ENCODE results near the gene FHL3.

FHL3 gene

GRCh38 chr1:38025664-38026063, 20.4 kb upstream of the FHL3 start:
- TF ChIP-seq CTCF (conservative IDR thresholded peaks at IDR 0.05): no peak
- no peak overlapping the region for H3K27ac ChIP-seq

GRCh38 chr1:38025233-38025632, 19.9 kb upstream of the FHL3 start:
- no peak overlapping the region for H3K27ac ChIP-seq
- no peak for TF ChIP-seq CTCF (conservative IDR thresholded peaks at IDR 0.05)

GRCh38 chr1:38022810-38023209, 17.5 kb upstream of the FHL3 start:
- H3K27ac ChIP-seq: no peak overlapping the region
- TF ChIP-seq CTCF (conservative IDR thresholded peaks at IDR 0.05): no peak

- no peak overlapping the region for H3K27ac ChIP-seq
- TF ChIP-seq CTCF (conservative IDR thresholded peaks at IDR 0.05): no peak
Observed at GRCh38 chr1:38021969-38022368, 16.7 kb upstream of the FHL3 start.

- no peak for TF ChIP-seq CTCF (conservative IDR thresholded peaks at IDR 0.05)
- no peak overlapping the region for H3K27ac ChIP-seq
Observed at GRCh38 chr1:38020396-38020795, 15.1 kb upstream of the FHL3 start.

GRCh38 chr1:38018864-38019343, 13.6 kb upstream of the FHL3 start:
- TF ChIP-seq CTCF (conservative IDR thresholded peaks at IDR 0.05): peak; percentile 79
- H3K27ac ChIP-seq: no peak overlapping the region

- H3K27ac ChIP-seq: no peak overlapping the region
- no peak for TF ChIP-seq CTCF (conservative IDR thresholded peaks at IDR 0.05)
Observed at GRCh38 chr1:38015978-38016725, 10.8 kb upstream of the FHL3 start.
